Cardiac muscle cell (in vitro differentiated cells and primary cell): ENCODE results near the gene GMEB2. TPM values are rescaled to one million over a fixed set of nuclear protein-coding genes. Genes with fewer than 3 reads are reported as not detected.

Source experiments
- DNase-seq, 2 donors: peaks; one replicate each; pipeline versions ENCODE4 v3.0.0 to v3.0.0-alpha.2; 2010 to 2017; ENCODE audit warnings: low read depth in 1 of 2, low spot score in 1 of 2
- H3K27ac ChIP-seq: fragments of 200-600 bp; sonication (generic); 2 replicates; pipeline ENCODE4 v1.5.1; 2016
- H3K27me3 ChIP-seq: fragments of 200-600 bp; sonication (generic); 2 replicates; pipeline ENCODE4 v1.6.0; 2016; ENCODE audit warnings: control low read depth
- H3K36me3 ChIP-seq: fragments of 200-600 bp; sonication (generic); 2 replicates; pipeline ENCODE4 v1.5.1; 2016; ENCODE audit warnings: control low read depth
- H3K4me1 ChIP-seq: fragments of 200-600 bp; sonication (generic); 2 replicates; pipeline ENCODE4 v1.8.1; 2017; ENCODE audit warnings: low read depth, mild to moderate bottlenecking, mixed run types
- H3K4me3 ChIP-seq: fragments of 200-600 bp; sonication (generic); 2 replicates; pipeline ENCODE4 v1.5.1; 2016; ENCODE audit warnings: mild to moderate bottlenecking
- H3K9me3 ChIP-seq: fragments of 200-600 bp; sonication (generic); 2 replicates; pipeline ENCODE4 v1.5.1; 2017; ENCODE audit warnings: low read depth, mild to moderate bottlenecking, control low read depth
- CTCF ChIP-seq: IDR thresholded peaks from 2 replicates; pipeline ENCODE4 v1.5.1; 2012; ENCODE audit warnings: low read depth, mild to moderate bottlenecking, low read length
- polyA plus RNA-seq: library from polyadenylated mRNA; unstranded; fragments of >200 nt; fragmentation: Nextera tagmentation; extraction: Ambion mirVana; gene quantifications from 2 replicates; pipeline ENCODE4 v1.2.1, GENCODE V29; 2016
- total RNA-seq: library from RNA; depleted of rRNA; stranded (reverse); fragments of >200 nt; gene quantifications from 2 replicates; pipeline ENCODE4 v1.2.3, GENCODE V29; 2016

The GMEB2 gene
- total and polyA plus RNA-seq, 2 experiments from 2014 or later, result 11.4 to 15.4 TPM

GRCh38 chr20:63592661-63593060 lies 34.2 kb downstream of the GMEB2 start:
- DNase-seq, result no peak
- no peaks in the 10 kb centered on the region for H3K9me3 ChIP-seq
- H3K4me1 ChIP-seq, result no peaks in the 10 kb centered on the region
- H3K36me3 ChIP-seq, result peaks cover 11% of the 10 kb centered on the region
- no peak for TF ChIP-seq CTCF
- no peak overlapping the region for H3K4me3 ChIP-seq
- no peak overlapping the region for H3K27ac ChIP-seq
- H3K27me3 ChIP-seq, result no peaks in the 10 kb centered on the region

- H3K9me3 ChIP-seq, result no peaks in the 10 kb centered on the region
- H3K36me3 ChIP-seq, result peaks cover 11% of the 10 kb centered on the region
- no peak overlapping the region for H3K27ac ChIP-seq
- no peaks in the 10 kb centered on the region for H3K4me1 ChIP-seq
- H3K27me3 ChIP-seq, result no peaks in the 10 kb centered on the region
- no peak overlapping the region for H3K4me3 ChIP-seq
- DNase-seq, result no peak
- no peak for TF ChIP-seq CTCF
These were observed 35.0 kb downstream of the GMEB2 start for GRCh38 chr20:63591786-63592355.

- no peaks in the 10 kb centered on the region for H3K4me1 ChIP-seq
- no peaks in the 10 kb centered on the region for H3K9me3 ChIP-seq
- H3K4me3 ChIP-seq, result no peak overlapping the region
- no peak for TF ChIP-seq CTCF
- H3K36me3 ChIP-seq, result peaks cover 11% of the 10 kb centered on the region
- H3K27me3 ChIP-seq, result no peaks in the 10 kb centered on the region
- H3K27ac ChIP-seq, result no peak overlapping the region
- DNase-seq, result no peak
These were observed 35.8 kb downstream of the GMEB2 start for GRCh38 chr20:63591147-63591533.

- DNase-seq, result no peak
- Histone ChIP-seq H3K9me3 (no peaks in the 10 kb centered on the region), H3K27ac (no peak overlapping the region), H3K4me3 (no peak overlapping the region), H3K36me3 (peaks cover 11% of the 10 kb centered on the region), H3K27me3 (no peaks in the 10 kb centered on the region), H3K4me1 (no peaks in the 10 kb centered on the region)
- TF ChIP-seq CTCF, result no peak
These were observed 36.4 kb downstream of the GMEB2 start for GRCh38 chr20:63590218-63591146.

GRCh38 chr20:63589261-63590217 lies 37.4 kb downstream of the GMEB2 start:
- TF ChIP-seq CTCF, result no peak
- no peak for DNase-seq
- H3K36me3 ChIP-seq, result peaks cover 9% of the 10 kb centered on the region

More at GRCh38 chr20:63589261-63590217, 37.4 kb downstream of the GMEB2 start:
- Histone ChIP-seq H3K9me3 (no peaks in the 10 kb centered on the region), H3K4me1 (no peaks in the 10 kb centered on the region), H3K4me3 (no peak overlapping the region), H3K27ac (no peak overlapping the region), H3K27me3 (no peaks in the 10 kb centered on the region)
